ENCODE results near the gene GADD45A. TPM values are rescaled to one million over a fixed set of nuclear protein-coding genes. Genes with fewer than 3 reads are reported as not detected.

GADD45A gene
- total and polyA plus RNA-seq, 5 donors from 2014 or later = 24.0 to 98.8 (median 33.5) TPM

DNA sequence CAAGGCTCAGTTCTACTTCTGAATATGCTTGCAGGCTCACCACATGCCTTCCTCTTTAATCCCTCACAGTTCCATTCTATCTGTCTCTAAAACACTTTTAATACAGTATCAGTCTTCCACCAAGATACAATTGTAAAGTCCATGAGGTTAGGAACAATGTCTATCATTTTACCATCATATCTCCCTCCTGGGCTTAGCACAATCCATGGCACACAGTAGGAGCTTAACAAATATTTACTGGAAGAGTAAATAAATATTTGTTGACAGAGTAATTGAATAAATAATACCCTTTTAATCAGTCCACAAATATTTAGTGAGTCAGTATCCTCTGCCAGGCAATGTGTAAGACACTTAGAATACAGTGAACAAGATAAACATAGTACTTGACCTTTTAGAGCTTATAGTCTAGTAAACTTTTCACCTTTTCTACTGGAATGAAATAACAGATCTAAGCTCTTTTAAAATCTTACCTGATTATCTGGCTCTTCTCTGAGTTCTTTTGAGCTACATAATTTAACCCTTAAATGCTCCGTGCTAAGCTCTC, 12.7 kb upstream of the GADD45A start:
- ATAC-seq (ENCODE audit: low read depth in 2 of 2) (no peak), DNase-seq (no peak)
- no peaks in the 10 kb centered on the region for H3K9me3 ChIP-seq (ENCODE audit: control insufficient read depth in 2 of 2, low read length in 2 of 2)
- H3K4me1 ChIP-seq (ENCODE audit: control insufficient read depth, insufficient read depth, low read length, poor library complexity, severe bottlenecking) = peaks cover 17% of the 10 kb centered on the region
- H3K4me3 Mint-ChIP-seq = no peak overlapping the region
- H3K27me3 ChIP-seq (ENCODE audit: control insufficient read depth, insufficient read depth, low read length) = peaks cover 19% of the 10 kb centered on the region
- H3K4me3 ChIP-seq (ENCODE audit: low read depth, low read length) = no peak overlapping the region
- H3K36me3 ChIP-seq (ENCODE audit: control insufficient read depth, insufficient read depth, low read length) = no peaks in the 10 kb centered on the region
- peaks cover 0 to 2% (median 0%) of the 10 kb centered on the region in 7 donors for H3K9me3 Mint-ChIP-seq
- H3K27me3 Mint-ChIP-seq = peaks cover 30% of the 10 kb centered on the region
- no peak overlapping the region for H3K27ac Mint-ChIP-seq
- H3K36me3 Mint-ChIP-seq = no peaks in the 10 kb centered on the region
- peaks cover 9 to 24% (median 16%) of the 10 kb centered on the region in 4 donors for H3K4me1 Mint-ChIP-seq
- H3K27ac ChIP-seq (ENCODE audit: insufficient read depth, low read length, poor library complexity, severe bottlenecking) = no peak overlapping the region

DNA sequence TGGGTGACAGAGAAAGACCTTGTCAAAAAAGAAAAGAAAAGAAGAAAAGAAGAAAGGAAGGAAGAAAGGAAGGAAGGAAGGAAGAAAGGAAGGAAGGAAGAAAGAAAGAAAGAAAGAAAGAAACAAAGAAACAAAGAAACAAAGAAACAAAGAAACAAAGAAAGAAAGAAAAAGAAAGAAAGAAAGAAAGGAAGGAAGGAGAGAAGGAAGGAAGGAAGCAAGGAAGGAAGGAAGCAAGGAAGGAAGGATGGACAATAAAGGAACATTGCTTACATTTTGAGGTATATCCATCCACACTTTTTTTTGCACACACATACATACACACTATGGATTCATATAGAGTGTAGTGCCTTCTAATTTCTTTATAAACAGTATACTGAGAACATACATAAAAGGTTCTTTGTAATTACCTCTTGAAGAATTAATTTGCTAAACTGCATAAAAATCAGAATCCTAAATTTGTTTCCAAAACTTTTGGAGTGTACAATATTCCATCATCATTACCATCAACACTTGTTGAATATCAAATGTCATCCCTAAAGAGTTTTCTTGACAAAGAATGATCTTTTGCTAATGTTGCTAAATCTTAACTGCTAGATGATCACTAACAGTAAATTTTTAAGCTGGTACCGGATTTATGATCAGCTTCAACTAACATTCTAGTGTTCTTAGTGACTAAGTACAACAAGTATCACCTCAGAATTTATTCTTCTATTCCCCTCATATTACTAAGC, 11.4 kb upstream of the GADD45A start:
- Mint-ChIP-seq H3K27ac (peak overlapping the region in 2 of 3 donors; percentile 13 to 90), H3K27me3 (peaks cover 21% of the 10 kb centered on the region), H3K4me1 (peaks cover 9 to 24% (median 16%) of the 10 kb centered on the region in 4 donors), H3K36me3 (no peaks in the 10 kb centered on the region), H3K4me3 (peak overlapping the region in 2 of 4 donors; percentile 49 to 70), H3K9me3 (peaks cover 0 to 2% (median 0%) of the 10 kb centered on the region in 7 donors)
- H3K36me3 ChIP-seq (ENCODE audit: control insufficient read depth, insufficient read depth, low read length) = no peaks in the 10 kb centered on the region
- no peak overlapping the region for H3K27ac ChIP-seq (ENCODE audit: insufficient read depth, low read length, poor library complexity, severe bottlenecking)
- H3K27me3 ChIP-seq (ENCODE audit: control insufficient read depth, insufficient read depth, low read length) = peaks cover 19% of the 10 kb centered on the region
- peaks cover 17% of the 10 kb centered on the region for H3K4me1 ChIP-seq (ENCODE audit: control insufficient read depth, insufficient read depth, low read length, poor library complexity, severe bottlenecking)
- H3K9me3 ChIP-seq (ENCODE audit: control insufficient read depth in 2 of 2, low read length in 2 of 2) = no peaks in the 10 kb centered on the region
- H3K4me3 ChIP-seq (ENCODE audit: low read depth, low read length) = no peak overlapping the region
- ATAC-seq (ENCODE audit: low read depth in 2 of 2) (no peak), DNase-seq (no peak)

DNA sequence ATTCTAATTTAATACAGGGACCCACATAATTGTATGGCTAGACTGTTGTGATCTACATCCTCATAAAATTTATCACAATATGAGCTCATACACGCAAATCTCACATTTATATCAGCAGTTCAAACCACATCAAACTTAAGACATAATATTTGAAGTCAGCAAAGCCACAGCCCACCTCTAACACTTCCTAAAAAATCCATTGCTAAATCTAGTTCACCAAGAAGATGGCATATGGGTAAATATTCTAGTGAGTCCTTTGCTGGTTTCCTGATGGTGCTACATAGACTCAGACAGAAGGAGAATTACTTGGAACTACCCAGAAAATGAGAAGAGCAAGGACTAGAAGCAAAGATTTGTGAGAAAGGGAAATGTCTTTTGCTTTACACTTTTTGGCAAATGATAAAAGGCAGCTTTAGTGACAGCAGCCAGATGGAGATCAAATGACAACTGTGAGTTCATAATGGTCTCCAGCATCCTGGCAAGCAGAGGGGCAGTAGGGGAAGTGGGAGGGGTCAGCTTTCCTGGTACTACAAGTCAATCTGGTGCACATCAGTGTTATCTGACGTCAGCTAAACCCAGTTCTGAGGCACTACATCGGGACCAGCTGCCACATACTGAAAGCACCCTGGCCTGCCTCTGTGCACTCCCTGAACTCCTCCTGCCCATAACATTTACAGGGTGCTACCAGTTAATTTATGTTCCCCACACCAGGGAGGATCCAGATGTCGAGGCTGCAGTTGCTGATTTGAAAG, 10.6 kb upstream of the GADD45A start:
- H3K4me1 ChIP-seq (ENCODE audit: control insufficient read depth, insufficient read depth, low read length, poor library complexity, severe bottlenecking) = peaks cover 17% of the 10 kb centered on the region
- peak overlapping the region; percentile 19 for H3K27ac ChIP-seq (ENCODE audit: insufficient read depth, low read length, poor library complexity, severe bottlenecking)
- ATAC-seq (ENCODE audit: low read depth in 2 of 2) (peak; percentile 88 to 89), DNase-seq (peak; percentile 14 to 89 (median 63))
- Mint-ChIP-seq H3K27ac (peak overlapping the region; percentile 1 to 90 (median 88)), H3K4me1 (peaks cover 9 to 24% (median 16%) of the 10 kb centered on the region in 4 donors), H3K4me3 (peak overlapping the region; percentile 10 to 81 (median 46)), H3K27me3 (peaks cover 18% of the 10 kb centered on the region), H3K36me3 (no peaks in the 10 kb centered on the region), H3K9me3 (no peaks in the 10 kb centered on the region)
- peak overlapping the region; percentile 38 for H3K4me3 ChIP-seq (ENCODE audit: low read depth, low read length)
- peaks cover 11% of the 10 kb centered on the region for H3K27me3 ChIP-seq (ENCODE audit: control insufficient read depth, insufficient read depth, low read length)
- H3K9me3 ChIP-seq (ENCODE audit: control insufficient read depth in 2 of 2, low read length in 2 of 2) = no peaks in the 10 kb centered on the region
- no peaks in the 10 kb centered on the region for H3K36me3 ChIP-seq (ENCODE audit: control insufficient read depth, insufficient read depth, low read length)

DNA sequence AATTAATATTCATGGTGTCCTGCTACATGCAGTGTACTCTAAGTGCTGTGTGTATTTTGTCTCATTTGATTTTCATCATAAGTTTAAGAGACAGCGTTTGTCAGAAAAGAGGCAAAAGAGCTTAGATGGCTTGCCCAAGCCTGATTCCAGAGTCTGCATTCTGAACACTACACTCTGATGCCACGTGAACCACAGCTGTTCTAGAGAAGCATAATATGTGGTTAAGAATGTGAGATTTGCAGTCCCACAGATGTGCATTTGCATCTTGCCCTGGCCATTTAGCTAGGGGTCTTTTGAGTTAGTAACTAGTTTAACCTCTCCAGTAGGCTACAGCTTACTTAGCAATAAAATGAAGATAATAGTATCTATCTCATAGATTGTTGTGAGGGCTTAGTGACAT, 9.2 kb upstream of the GADD45A start:
- Histone ChIP-seq H3K36me3 (ENCODE audit: control insufficient read depth, insufficient read depth, low read length) (no peaks in the 10 kb centered on the region), H3K4me3 (ENCODE audit: low read depth, low read length) (no peak overlapping the region), H3K27ac (ENCODE audit: insufficient read depth, low read length, poor library complexity, severe bottlenecking) (no peak overlapping the region), H3K9me3 (ENCODE audit: control insufficient read depth in 2 of 2, low read length in 2 of 2) (no peaks in the 10 kb centered on the region), H3K4me1 (ENCODE audit: control insufficient read depth, insufficient read depth, low read length, poor library complexity, severe bottlenecking) (peaks cover 17% of the 10 kb centered on the region), H3K27me3 (ENCODE audit: control insufficient read depth, insufficient read depth, low read length) (peaks cover 7% of the 10 kb centered on the region)
- Mint-ChIP-seq H3K27ac (no peak overlapping the region), H3K4me3 (no peak overlapping the region), H3K36me3 (no peaks in the 10 kb centered on the region), H3K4me1 (peaks cover 9 to 24% (median 19%) of the 10 kb centered on the region in 4 donors), H3K9me3 (no peaks in the 10 kb centered on the region), H3K27me3 (peaks cover 22% of the 10 kb centered on the region)
- no peak for DNase-seq
- no peak for ATAC-seq (ENCODE audit: low read depth in 2 of 2)

DNA sequence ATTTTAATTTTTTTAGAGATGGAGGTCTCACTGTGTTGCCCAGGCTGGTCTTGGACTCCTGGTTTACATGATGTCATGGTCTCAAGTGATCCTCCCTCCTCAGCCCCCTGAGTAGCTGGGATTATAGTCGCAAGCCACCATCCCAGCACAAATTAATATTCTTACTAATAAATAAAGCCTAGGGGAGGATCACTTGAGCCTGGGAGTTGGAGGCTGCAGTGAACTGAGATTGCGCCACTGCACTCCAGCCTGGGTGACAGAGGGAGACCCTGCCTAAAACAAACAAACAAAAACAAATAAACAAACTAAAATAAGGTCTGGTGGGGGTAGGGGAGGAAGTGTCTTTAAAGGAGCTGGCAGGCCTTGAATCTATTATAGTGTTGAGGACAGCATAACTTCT, 8.7 kb upstream of the GADD45A start:
- H3K36me3 ChIP-seq (ENCODE audit: control insufficient read depth, insufficient read depth, low read length) = no peaks in the 10 kb centered on the region
- peak overlapping the region in 1 of 3 donors; percentile 41 for H3K27ac Mint-ChIP-seq
- peaks cover 2% of the 10 kb centered on the region for H3K27me3 ChIP-seq (ENCODE audit: control insufficient read depth, insufficient read depth, low read length)
- H3K4me1 ChIP-seq (ENCODE audit: control insufficient read depth, insufficient read depth, low read length, poor library complexity, severe bottlenecking) = peaks cover 17% of the 10 kb centered on the region
- ATAC-seq (ENCODE audit: low read depth in 2 of 2) (no peak), DNase-seq (no peak)
- H3K4me3 Mint-ChIP-seq = no peak overlapping the region
- H3K9me3 ChIP-seq (ENCODE audit: control insufficient read depth in 2 of 2, low read length in 2 of 2) = no peaks in the 10 kb centered on the region
- H3K36me3 Mint-ChIP-seq = no peaks in the 10 kb centered on the region
- no peaks in the 10 kb centered on the region for H3K9me3 Mint-ChIP-seq
- no peak overlapping the region for H3K27ac ChIP-seq (ENCODE audit: insufficient read depth, low read length, poor library complexity, severe bottlenecking)
- H3K27me3 Mint-ChIP-seq = peaks cover 22% of the 10 kb centered on the region
- H3K4me1 Mint-ChIP-seq = peaks cover 9 to 24% (median 19%) of the 10 kb centered on the region in 4 donors
- no peak overlapping the region for H3K4me3 ChIP-seq (ENCODE audit: low read depth, low read length)

DNA sequence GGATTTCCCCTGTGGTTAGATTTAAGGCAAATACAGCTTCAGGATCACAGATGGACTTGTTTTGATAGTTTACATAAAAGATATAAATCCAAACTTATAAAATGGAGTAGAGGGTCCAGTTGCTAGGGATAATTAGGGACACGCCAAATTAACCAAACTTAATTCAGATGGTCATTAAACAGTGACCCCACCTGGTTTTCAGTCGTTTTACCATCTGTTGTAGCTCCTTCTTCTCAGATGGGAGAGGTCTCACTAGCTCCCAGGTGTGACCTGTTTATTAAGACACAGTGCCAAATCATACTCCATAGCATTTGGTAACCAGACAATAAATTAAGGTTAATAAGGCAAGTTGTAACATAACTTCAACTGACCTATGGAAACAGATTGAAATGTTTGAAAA, 8.1 kb upstream of the GADD45A start:
- H3K36me3 ChIP-seq (ENCODE audit: control insufficient read depth, insufficient read depth, low read length) = no peaks in the 10 kb centered on the region
- Mint-ChIP-seq H3K36me3 (no peaks in the 10 kb centered on the region), H3K4me3 (no peak overlapping the region), H3K4me1 (peaks cover 9 to 24% (median 19%) of the 10 kb centered on the region in 4 donors), H3K27me3 (peaks cover 21% of the 10 kb centered on the region), H3K27ac (no peak overlapping the region), H3K9me3 (no peaks in the 10 kb centered on the region)
- no peak for DNase-seq
- no peak for ATAC-seq (ENCODE audit: low read depth in 2 of 2)
- no peaks in the 10 kb centered on the region for H3K27me3 ChIP-seq (ENCODE audit: control insufficient read depth, insufficient read depth, low read length)
- H3K9me3 ChIP-seq (ENCODE audit: control insufficient read depth in 2 of 2, low read length in 2 of 2) = no peaks in the 10 kb centered on the region
- no peak overlapping the region for H3K4me3 ChIP-seq (ENCODE audit: low read depth, low read length)
- peaks cover 17% of the 10 kb centered on the region for H3K4me1 ChIP-seq (ENCODE audit: control insufficient read depth, insufficient read depth, low read length, poor library complexity, severe bottlenecking)
- H3K27ac ChIP-seq (ENCODE audit: insufficient read depth, low read length, poor library complexity, severe bottlenecking) = no peak overlapping the region

DNA sequence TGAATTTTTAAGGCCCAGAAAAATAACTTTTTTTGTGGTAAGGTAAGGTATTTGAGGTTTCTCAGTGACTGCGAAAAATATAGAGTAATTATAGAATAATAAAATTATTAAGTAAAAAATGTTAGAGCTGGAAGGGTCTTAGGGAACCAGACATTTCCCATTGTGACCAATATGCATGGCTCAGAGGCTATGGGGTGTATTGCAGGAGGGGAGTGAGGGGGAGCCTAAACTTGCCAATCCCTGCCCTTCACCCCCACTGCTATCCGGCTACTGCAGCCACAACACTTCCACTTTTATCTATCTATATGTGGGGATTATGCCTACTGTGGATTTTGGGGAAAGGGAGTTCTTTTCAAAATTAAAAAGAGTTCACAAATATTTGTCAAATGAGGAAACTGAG, 7.6 kb upstream of the GADD45A start:
- Mint-ChIP-seq H3K36me3 (no peaks in the 10 kb centered on the region), H3K27ac (no peak overlapping the region), H3K4me3 (no peak overlapping the region), H3K9me3 (no peaks in the 10 kb centered on the region), H3K27me3 (peaks cover 16% of the 10 kb centered on the region), H3K4me1 (peaks cover 9 to 24% (median 19%) of the 10 kb centered on the region in 4 donors)
- no peaks in the 10 kb centered on the region for H3K9me3 ChIP-seq (ENCODE audit: control insufficient read depth in 2 of 2, low read length in 2 of 2)
- H3K4me1 ChIP-seq (ENCODE audit: control insufficient read depth, insufficient read depth, low read length, poor library complexity, severe bottlenecking) = peaks cover 17% of the 10 kb centered on the region
- no peaks in the 10 kb centered on the region for H3K36me3 ChIP-seq (ENCODE audit: control insufficient read depth, insufficient read depth, low read length)
- DNase-seq = no peak
- H3K27me3 ChIP-seq (ENCODE audit: control insufficient read depth, insufficient read depth, low read length) = no peaks in the 10 kb centered on the region
- ATAC-seq (ENCODE audit: low read depth in 2 of 2) = no peak
- H3K27ac ChIP-seq (ENCODE audit: insufficient read depth, low read length, poor library complexity, severe bottlenecking) = no peak overlapping the region
- no peak overlapping the region for H3K4me3 ChIP-seq (ENCODE audit: low read depth, low read length)

All from CD4-positive, CD25-positive, alpha-beta regulatory T cell (primary cell).